Loucy (cell line): ENCODE data around the gene ACACB.
A peak's percentile ranks its signal among the peaks of the same experiment; 100 is the strongest.

Source experiments
- H2AFZ ChIP-seq: fragments of 200-600 bp; sonication (generic); 2 replicates; pipeline ENCODE4 v1.6.0; 2016; ENCODE audit warnings: antibody characterized with exemption, mild to moderate bottlenecking, low read length, moderate library complexity
- H3F3A ChIP-seq: fragments of 200-600 bp; 2 replicates; pipeline ENCODE4 v1.6.0; 2016; ENCODE audit warnings: antibody characterized with exemption, low read depth, mild to moderate bottlenecking
- H3K27me3 ChIP-seq: fragments of 200-600 bp; sonication (generic); 2 replicates; pipeline ENCODE4 v1.6.1; 2014; ENCODE audit warnings: low read length, mild to moderate bottlenecking; ENCODE audit not compliant: insufficient read depth, poor library complexity, severe bottlenecking
- H3K36me3 ChIP-seq: fragments of 200-600 bp; sonication (generic); 2 replicates; pipeline ENCODE4 v1.6.1; 2016; ENCODE audit warnings: low read length; ENCODE audit not compliant: insufficient read depth
- H3K4me1 ChIP-seq: fragments of 200-600 bp; sonication (generic); 2 replicates; pipeline ENCODE4 v1.5.1; 2014; ENCODE audit warnings: low read length, mild to moderate bottlenecking; ENCODE audit not compliant: insufficient read depth, poor library complexity, severe bottlenecking
- H3K4me2 ChIP-seq: fragments of 200-600 bp; sonication (generic); 2 replicates; pipeline ENCODE4 v1.6.0; 2014; ENCODE audit warnings: antibody characterized with exemption, low read length, low read depth, mild to moderate bottlenecking; ENCODE audit not compliant: poor library complexity, severe bottlenecking
- H3K4me3 ChIP-seq: fragments of 200-600 bp; sonication (generic); 2 replicates; pipeline ENCODE4 v1.5.1; 2014; ENCODE audit warnings: low read length, mild to moderate bottlenecking, mixed read lengths; ENCODE audit not compliant: poor library complexity, severe bottlenecking
- H3K79me2 ChIP-seq: fragments of 200-600 bp; sonication (generic); 2 replicates; pipeline ENCODE4 v1.6.1; 2014; ENCODE audit warnings: low read length; ENCODE audit not compliant: insufficient read depth
- H3K9ac ChIP-seq: fragments of 200-600 bp; sonication (generic); 2 replicates; pipeline ENCODE4 v1.6.0; 2014; ENCODE audit warnings: mild to moderate bottlenecking, low read depth, low read length, moderate library complexity; ENCODE audit not compliant: poor library complexity, severe bottlenecking
- H3K9me2 ChIP-seq: fragments of 200-600 bp; sonication (generic); replicated peaks from 2 replicates; pipeline ENCODE4 v1.6.1; 2016; ENCODE audit warnings: low read depth, low read length, mixed read lengths
- H3K9me3 ChIP-seq: fragments of 200-600 bp; sonication (generic); 2 replicates; pipeline ENCODE4 v1.6.1; 2014; ENCODE audit warnings: mild to moderate bottlenecking, antibody characterized with exemption, low read length, low read depth; ENCODE audit not compliant: insufficient read depth
- H4K20me1 ChIP-seq: fragments of 200-600 bp; sonication (generic); 2 replicates; pipeline ENCODE4 v1.6.0; 2014; ENCODE audit warnings: antibody characterized with exemption, low read length, mild to moderate bottlenecking; ENCODE audit not compliant: insufficient read depth, poor library complexity, severe bottlenecking
- CTCF ChIP-seq: fragments of 200-600 bp; sonication (generic); conservative IDR thresholded peaks from 2 replicates; pipeline ENCODE4 v1.5.1; 2014; ENCODE audit warnings: mild to moderate bottlenecking, antibody characterized with exemption, low read length
- EZH2phosphoT487 ChIP-seq: fragments of 200-600 bp; IDR thresholded peaks from 2 replicates; pipeline ENCODE4 v1.6.1; 2018; ENCODE audit warnings: antibody characterized with exemption, mild to moderate bottlenecking, moderate library complexity, borderline replicate concordance

ACACB gene

GRCh38 chr12:109247831-109248654, 131.7 kb downstream of the ACACB start:
- no peaks in the 10 kb centered on the region for H3K27me3 ChIP-seq
- no peaks in the 10 kb centered on the region for H3K79me2 ChIP-seq

DNA sequence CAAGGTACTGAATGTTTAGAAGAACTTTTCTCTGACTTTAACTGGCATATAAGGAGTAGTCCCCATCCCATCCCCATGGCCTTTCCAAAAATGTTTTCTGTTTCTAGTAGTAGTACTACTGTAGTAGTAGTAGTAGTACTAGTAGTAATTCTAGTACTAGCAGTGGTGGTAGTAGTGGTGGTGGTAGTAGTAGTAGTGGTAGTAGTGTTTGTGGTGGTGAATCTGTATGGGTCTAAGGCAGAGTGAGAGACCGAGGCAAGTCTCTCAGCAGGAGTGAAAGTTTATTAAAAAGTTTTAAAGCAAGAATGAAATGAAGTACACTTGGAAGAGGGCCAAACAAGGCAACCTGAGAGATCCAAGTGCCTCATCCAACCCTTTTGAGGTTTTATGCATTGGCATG, 134.1 kb downstream of the ACACB start:
- no peak overlapping the region for H3K4me2 ChIP-seq
- H4K20me1 ChIP-seq: no peaks in the 10 kb centered on the region
- no peak overlapping the region for H2AFZ ChIP-seq
- H3K9ac ChIP-seq: no peak overlapping the region
- no peaks in the 10 kb centered on the region for H3K4me1 ChIP-seq
- TF ChIP-seq EZH2phosphoT487 (no peak), CTCF (no peak)
- no peaks in the 10 kb centered on the region for H3K79me2 ChIP-seq
- H3K36me3 ChIP-seq: no peaks in the 10 kb centered on the region
- no peaks in the 10 kb centered on the region for H3F3A ChIP-seq
- no peaks in the 10 kb centered on the region for H3K9me3 ChIP-seq
- H3K27me3 ChIP-seq: no peaks in the 10 kb centered on the region
- no peaks in the 10 kb centered on the region for H3K9me2 ChIP-seq
- no peak overlapping the region for H3K4me3 ChIP-seq

More at GRCh38 chr12:109247831-109248654, 131.7 kb downstream of the ACACB start:
- Histone ChIP-seq H4K20me1 (no peaks in the 10 kb centered on the region), H3K4me2 (no peak overlapping the region), H3K4me3 (no peak overlapping the region), H3K4me1 (no peaks in the 10 kb centered on the region), H3K36me3 (no peaks in the 10 kb centered on the region), H2AFZ (no peak overlapping the region), H3K9me3 (no peaks in the 10 kb centered on the region), H3F3A (no peaks in the 10 kb centered on the region), H3K9ac (no peak overlapping the region), H3K9me2 (no peaks in the 10 kb centered on the region)
- TF ChIP-seq CTCF (no peak), EZH2phosphoT487 (no peak)

GRCh38 chr12:109252799-109253198, 136.4 kb downstream of the ACACB start:
- no peaks in the 10 kb centered on the region for H3K4me1 ChIP-seq
- 0 out of 2 replicates have a peak, but pooled peaks have one; percentile 12 for TF ChIP-seq CTCF
- TF ChIP-seq EZH2phosphoT487: no peak
- H3F3A ChIP-seq: no peaks in the 10 kb centered on the region
- H3K36me3 ChIP-seq: no peaks in the 10 kb centered on the region
- no peak overlapping the region for H3K4me3 ChIP-seq
- H3K9me2 ChIP-seq: no peaks in the 10 kb centered on the region
- no peaks in the 10 kb centered on the region for H3K79me2 ChIP-seq
- no peaks in the 10 kb centered on the region for H3K9me3 ChIP-seq
- H2AFZ ChIP-seq: no peak overlapping the region
- no peak overlapping the region for H3K4me2 ChIP-seq
- no peak overlapping the region for H3K9ac ChIP-seq
- no peaks in the 10 kb centered on the region for H4K20me1 ChIP-seq
- no peaks in the 10 kb centered on the region for H3K27me3 ChIP-seq
